ENCODE data around the gene ARVCF. TPM values are rescaled to one million over a fixed set of nuclear protein-coding genes. Genes with fewer than 3 reads are reported as not detected.

ARVCF gene
- polyA plus RNA-seq, 1 of the 3 experiments (the other 2 are of a cell fraction) = 27.4 TPM

DNA sequence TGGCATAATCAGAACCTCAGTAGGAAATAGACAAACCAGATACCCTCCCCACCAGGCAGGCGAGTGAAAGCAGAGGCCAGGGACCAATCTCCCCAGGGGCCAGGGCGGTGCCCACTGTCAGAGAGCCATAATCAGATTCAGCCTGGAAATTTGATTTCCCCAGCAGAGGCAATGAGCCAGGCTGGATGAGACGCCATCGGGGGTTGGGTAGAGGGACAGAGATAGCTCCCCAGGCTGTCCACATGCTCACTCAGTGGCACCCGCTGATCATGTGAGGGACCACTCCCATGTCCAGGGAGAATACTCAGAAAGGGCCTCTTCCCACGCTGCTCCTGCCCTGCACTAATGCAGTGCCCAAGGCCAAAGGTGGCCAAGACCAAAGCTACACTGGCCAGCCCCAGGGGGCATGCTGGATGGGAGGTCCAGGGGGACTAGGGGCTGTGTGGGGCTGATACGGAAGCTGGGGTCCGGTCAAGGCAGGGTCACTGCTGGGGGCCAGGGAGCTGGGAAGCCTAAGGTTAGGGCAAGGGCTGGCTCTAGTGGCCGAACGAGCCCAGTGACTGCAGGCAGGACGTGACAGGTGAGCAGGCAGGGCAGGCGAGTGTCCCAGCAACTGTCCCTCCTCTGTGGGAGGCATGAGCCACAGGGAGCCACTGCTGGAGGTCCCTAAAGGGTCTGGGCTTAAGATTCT, 19.8 kb downstream of the ARVCF start (continued):
- TF ChIP-seq, protein P1, sequence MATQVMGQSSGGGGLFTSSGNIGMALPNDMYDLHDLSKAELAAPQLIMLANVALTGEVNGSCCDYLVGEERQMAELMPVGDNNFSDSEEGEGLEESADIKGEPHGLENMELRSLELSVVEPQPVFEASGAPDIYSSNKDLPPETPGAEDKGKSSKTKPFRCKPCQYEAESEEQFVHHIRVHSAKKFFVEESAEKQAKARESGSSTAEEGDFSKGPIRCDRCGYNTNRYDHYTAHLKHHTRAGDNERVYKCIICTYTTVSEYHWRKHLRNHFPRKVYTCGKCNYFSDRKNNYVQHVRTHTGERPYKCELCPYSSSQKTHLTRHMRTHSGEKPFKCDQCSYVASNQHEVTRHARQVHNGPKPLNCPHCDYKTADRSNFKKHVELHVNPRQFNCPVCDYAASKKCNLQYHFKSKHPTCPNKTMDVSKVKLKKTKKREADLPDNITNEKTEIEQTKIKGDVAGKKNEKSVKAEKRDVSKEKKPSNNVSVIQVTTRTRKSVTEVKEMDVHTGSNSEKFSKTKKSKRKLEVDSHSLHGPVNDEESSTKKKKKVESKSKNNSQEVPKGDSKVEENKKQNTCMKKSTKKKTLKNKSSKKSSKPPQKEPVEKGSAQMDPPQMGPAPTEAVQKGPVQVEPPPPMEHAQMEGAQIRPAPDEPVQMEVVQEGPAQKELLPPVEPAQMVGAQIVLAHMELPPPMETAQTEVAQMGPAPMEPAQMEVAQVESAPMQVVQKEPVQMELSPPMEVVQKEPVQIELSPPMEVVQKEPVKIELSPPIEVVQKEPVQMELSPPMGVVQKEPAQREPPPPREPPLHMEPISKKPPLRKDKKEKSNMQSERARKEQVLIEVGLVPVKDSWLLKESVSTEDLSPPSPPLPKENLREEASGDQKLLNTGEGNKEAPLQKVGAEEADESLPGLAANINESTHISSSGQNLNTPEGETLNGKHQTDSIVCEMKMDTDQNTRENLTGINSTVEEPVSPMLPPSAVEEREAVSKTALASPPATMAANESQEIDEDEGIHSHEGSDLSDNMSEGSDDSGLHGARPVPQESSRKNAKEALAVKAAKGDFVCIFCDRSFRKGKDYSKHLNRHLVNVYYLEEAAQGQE (IDR thresholded peaks at IDR 0.05; ENCODE audit: low read depth, low read length) = no peak
- TF ChIP-seq USF2 (IDR thresholded peaks at IDR 0.05; ENCODE audit: borderline replicate concordance, low read depth, low read length) (no peak), POLR2AphosphoS5 (IDR thresholded peaks at IDR 0.05; ENCODE audit: low read depth, low read length) (no peak), RAD21 (IDR thresholded peaks at IDR 0.05; ENCODE audit: low read length) (no peak), TAF1 (IDR thresholded peaks at IDR 0.05; ENCODE audit: borderline replicate concordance, low read depth, low read length) (no peak)

GRCh38 chr22:19995611-19996339, 20.8 kb downstream of the ARVCF start:
- H3F3A ChIP-seq (replicated peaks; ENCODE audit: insufficient read depth) = no peaks in the 10 kb centered on the region
- no peak for DNase-seq
- H3K4me3 ChIP-seq (ENCODE audit: low read depth in 2 of 2, low read length in 1 of 2) = no peak overlapping the region
- no peaks in the 10 kb centered on the region for H4K20me1 ChIP-seq (ENCODE audit: insufficient read depth)
- H3K79me2 ChIP-seq (ENCODE audit: insufficient read depth) = no peaks in the 10 kb centered on the region
- no peaks in the 10 kb centered on the region for H3K27me3 ChIP-seq (ENCODE audit: insufficient read depth)
- POLR2A ChIA-PET = no interaction called here
- peak overlapping the region; percentile 18; the same call in 1 of the 2 replicates for H3K9ac ChIP-seq
- peaks cover 0 to 85% of the 10 kb centered on the region in 2 experiments; a peak in 2 of 4 replicates for H3K4me1 ChIP-seq (ENCODE audit: control insufficient read depth in 1 of 2, insufficient read depth in 2 of 2, low read depth in 1 of 2, low read length in 1 of 2)
- WGBS (ENCODE audit: low lambda C conversion rate) = 44% methylated on average over 12 of the region's 18 CpGs
- H3K9me3 ChIP-seq = no peaks in the 10 kb centered on the region
- TF ChIP-seq NFIC (IDR thresholded peaks at IDR 0.05; ENCODE audit: borderline replicate concordance) (peak; percentile 63; the same call in 1 of the 2 replicates), RFX5 (IDR thresholded peaks at IDR 0.05; ENCODE audit: low read length) (no peak), MAX (IDR thresholded peaks at IDR 0.05; ENCODE audit: low read depth) (no peak), TCF12 (IDR thresholded peaks at IDR 0.05) (peak; percentile 65), GABPA (IDR thresholded peaks at IDR 0.05; ENCODE audit: low read depth) (no peak), JUND (IDR thresholded peaks at IDR 0.05) (no peak), YY1 (IDR thresholded peaks at IDR 0.05; ENCODE audit: low read depth) (no peak)
- TF ChIP-seq, protein P2, sequence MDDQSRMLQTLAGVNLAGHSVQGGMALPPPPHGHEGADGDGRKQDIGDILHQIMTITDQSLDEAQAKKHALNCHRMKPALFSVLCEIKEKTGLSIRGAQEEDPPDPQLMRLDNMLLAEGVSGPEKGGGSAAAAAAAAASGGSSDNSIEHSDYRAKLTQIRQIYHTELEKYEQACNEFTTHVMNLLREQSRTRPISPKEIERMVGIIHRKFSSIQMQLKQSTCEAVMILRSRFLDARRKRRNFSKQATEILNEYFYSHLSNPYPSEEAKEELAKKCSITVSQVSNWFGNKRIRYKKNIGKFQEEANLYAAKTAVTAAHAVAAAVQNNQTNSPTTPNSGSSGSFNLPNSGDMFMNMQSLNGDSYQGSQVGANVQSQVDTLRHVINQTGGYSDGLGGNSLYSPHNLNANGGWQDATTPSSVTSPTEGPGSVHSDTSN (IDR thresholded peaks at IDR 0.05) = peak; percentile 51; the same call in 1 of the 2 replicates
- H3K36me3 ChIP-seq (replicated peaks in 1 of 2; ENCODE audit: control insufficient read depth in 1 of 2, insufficient read depth in 2 of 2, low read length in 1 of 2) = no peaks in the 10 kb centered on the region
- H3K27ac ChIP-seq (ENCODE audit: low read depth in 2 of 2, low read length in 1 of 2) = peak overlapping the region; percentile 47 to 97
- H3K4me2 ChIP-seq = peak overlapping the region; percentile 17; the same call in 1 of the 2 replicates
- H2AFZ ChIP-seq (ENCODE audit: low read depth) = no peak overlapping the region
- no peaks in the 10 kb centered on the region for H3K9me2 ChIP-seq
- CTCF ChIA-PET = interaction anchor here (1.1 to 5.5 kb wide), 4 partner anchors 14 to 27 kb away, joined by 4 to 70 read pairs (median 6); partner anchors contain the start of gene TANGO2

Data from SK-N-SH (cell line).